ENCODE data around the gene IPPK.

The IPPK gene

DNA sequence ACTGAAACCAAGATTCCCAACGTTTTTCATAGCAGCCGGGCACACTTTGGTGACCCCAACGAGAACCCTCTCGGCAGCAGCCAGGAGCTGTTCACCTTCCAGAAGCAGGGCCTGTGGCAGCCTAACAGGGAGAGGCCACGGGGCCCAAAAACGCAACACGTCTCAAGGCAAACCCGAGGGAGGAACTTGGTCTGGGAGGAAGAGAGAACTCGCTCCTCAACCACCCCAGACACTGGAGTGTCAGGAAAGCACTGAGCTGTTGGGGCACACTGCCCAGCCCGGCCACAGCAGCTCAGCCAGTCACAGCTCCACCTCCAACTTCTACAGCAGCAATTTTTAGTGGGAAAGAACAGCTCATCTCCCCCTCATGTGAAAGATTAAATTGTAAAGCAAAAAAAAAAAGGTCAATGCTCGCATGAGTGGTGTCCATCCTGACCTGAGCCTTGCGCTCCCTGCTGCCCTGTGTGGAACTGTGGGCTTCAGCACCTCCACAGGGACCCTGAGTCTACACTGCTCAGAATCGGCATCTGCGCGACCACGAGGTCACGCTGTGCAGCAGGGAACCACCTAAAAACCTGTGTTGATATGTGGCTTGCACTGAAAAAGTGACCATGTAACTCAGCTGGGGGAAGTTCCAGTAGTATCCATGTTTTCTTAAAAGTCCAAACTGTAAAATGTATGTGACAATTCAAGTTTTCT lies 55.0 kb downstream of the IPPK start:
- no peak for DNase-seq (ENCODE audit: low spot score)

GRCh38 chr9:92614123-92614510 lies 55.8 kb downstream of the IPPK start:
- DNase-seq (ENCODE audit: low spot score), result no peak

GRCh38 chr9:92613268-92614122 lies 56.4 kb downstream of the IPPK start:
- DNase-seq (ENCODE audit: low spot score), result no peak

DNA sequence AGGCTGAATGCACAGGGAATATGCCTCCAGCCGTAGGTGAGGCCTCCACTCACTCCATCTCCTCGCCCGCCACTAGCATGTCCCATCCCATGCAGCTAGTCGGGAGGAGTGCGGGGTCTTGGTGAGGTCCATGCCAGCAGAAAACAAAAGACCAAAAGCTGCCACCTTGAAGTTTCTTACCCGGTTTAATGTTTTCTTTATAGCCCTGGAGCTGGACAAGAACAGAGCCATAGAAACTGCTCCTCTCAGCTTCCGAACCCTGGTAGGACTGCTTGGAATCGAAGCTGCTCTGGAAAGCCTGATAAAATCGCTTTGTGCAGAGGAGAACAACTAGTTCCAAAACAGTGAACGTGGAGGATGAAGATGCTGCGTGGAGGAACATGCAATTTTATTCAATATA lies 57.1 kb downstream of the IPPK start:
- DNase-seq (ENCODE audit: low spot score), result no peak

DNA sequence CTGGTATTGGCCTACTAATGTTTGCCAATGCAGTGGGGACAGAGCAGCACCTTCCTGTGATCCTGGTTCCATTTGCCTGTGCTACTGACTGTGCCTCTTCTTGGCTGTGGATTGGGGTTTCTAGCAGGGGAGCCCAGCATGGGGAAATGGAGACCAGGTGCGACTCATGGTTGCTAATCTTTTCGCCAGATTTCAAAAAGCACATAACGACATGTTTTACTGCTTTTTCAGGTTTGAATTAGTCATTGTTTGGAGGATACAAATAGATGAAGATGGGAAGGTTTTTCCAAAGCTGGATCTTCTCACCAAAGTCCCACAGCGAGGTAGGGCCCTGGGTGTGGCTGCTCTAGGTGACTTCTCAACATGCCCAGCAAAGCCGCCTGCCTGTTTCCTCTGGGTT lies 57.6 kb downstream of the IPPK start:
- DNase-seq (ENCODE audit: low spot score), result no peak

- DNase-seq (ENCODE audit: low spot score), result no peak
These were observed 58.2 kb downstream of the IPPK start for GRCh38 chr9:92611621-92612285.

GRCh38 chr9:92610470-92611420 lies 59.2 kb downstream of the IPPK start:
- no peak for DNase-seq (ENCODE audit: low spot score)

GRCh38 chr9:92608909-92609445 lies 61.0 kb downstream of the IPPK start:
- DNase-seq (ENCODE audit: low spot score), result no peak

- no peak for DNase-seq (ENCODE audit: low spot score)
These were observed 61.6 kb downstream of the IPPK start for GRCh38 chr9:92608241-92608908.

GRCh38 chr9:92607773-92608172 lies 62.2 kb downstream of the IPPK start:
- no peak for DNase-seq (ENCODE audit: low spot score)

GRCh38 chr9:92607088-92607487 lies 62.8 kb downstream of the IPPK start:
- no peak for DNase-seq (ENCODE audit: low spot score)

GRCh38 chr9:92605224-92605623 lies 64.7 kb downstream of the IPPK start:
- no peak for DNase-seq (ENCODE audit: low spot score)

- no peak for DNase-seq (ENCODE audit: low spot score)
These were observed 65.9 kb downstream of the IPPK start for GRCh38 chr9:92603990-92604389.

GRCh38 chr9:92603100-92603499 lies 66.8 kb downstream of the IPPK start:
- DNase-seq (ENCODE audit: low spot score), result no peak

DNA sequence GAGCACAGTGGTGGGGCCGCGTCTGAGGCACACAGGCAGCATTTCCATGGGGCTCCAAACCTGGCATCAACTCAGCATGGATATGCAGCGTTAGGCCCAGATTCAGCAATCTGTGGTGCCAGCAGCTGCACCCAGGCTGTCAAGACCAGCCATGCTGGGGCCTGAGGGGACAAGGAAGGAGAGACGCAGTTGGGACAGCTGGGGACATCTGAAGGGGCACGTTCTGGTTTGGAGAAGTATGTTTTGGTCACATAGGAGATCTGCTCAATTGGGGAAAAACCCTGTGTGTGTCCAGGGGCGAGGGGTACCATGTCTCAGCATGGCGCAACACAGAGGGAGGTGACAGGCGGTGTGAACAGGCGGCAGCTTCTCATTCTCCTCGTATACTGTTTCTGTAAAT lies 67.5 kb downstream of the IPPK start:
- no peak for DNase-seq (ENCODE audit: low spot score)

- DNase-seq (ENCODE audit: low spot score), result no peak
These were observed 68.5 kb downstream of the IPPK start for GRCh38 chr9:92601451-92601850.

DNA sequence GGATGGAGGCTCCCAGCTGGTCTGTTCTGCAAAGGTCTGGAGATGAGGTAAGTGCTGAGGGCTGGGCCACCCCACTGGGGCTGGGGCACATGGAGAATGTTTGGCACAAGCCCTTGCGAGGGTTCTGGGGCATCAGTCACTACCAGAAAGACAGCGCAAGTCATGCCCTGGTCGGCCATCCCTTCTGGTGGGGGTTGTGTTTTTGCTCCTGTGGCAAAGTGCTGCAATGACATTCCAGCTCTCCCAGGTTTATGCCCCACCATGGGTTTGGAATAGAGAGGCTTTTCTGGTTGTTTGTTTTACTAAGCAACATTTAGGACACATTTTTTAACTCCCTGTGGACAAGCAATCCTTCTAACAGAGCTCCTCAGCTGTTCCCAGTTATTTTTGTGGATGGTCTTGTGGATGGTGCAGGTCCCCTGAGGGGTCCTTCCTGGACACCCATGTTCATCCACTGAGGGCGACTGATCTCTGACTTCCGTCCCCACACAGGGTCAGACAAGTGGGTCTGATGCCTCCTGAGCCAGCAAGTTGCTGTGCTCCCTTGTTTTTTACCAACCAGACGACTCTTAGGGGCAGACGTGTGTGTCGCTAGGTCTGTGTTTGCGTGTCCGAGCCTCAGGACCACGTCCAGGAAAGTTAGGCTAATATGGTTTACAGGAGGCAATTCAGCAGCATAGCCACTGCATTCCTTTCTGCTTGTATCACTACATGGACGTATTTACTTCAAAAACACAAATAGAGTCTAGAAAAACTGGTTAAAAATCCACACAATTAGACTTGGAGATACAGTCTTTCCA lies 69.3 kb downstream of the IPPK start:
- DNase-seq (ENCODE audit: low spot score), result no peak

DNA sequence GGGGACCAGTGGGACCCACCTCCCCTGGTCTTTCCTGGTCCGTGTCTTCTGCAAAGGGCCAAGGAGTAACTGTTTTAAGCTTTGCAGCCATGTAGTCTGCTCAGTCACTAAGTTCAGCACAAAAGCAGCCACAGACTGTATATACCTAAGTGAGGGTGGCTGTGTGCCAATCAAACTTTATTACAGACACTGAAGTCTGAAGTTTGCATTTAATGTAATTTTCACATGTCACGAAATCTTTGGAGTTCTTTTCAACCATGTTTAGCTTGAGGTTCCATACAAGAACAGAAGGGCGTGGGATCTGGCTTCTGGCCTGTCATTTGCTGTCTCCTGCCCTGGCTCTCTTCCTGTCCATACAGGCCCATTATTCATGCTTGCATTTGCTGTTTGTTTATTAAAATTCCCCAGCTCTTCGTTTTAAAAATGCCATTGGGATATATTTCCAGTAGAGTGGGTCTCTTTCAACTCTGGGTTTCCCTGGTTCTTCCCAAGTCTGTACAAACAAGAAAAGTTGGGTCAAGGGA lies 69.9 kb downstream of the IPPK start:
- no peak for DNase-seq (ENCODE audit: low spot score)

DNA sequence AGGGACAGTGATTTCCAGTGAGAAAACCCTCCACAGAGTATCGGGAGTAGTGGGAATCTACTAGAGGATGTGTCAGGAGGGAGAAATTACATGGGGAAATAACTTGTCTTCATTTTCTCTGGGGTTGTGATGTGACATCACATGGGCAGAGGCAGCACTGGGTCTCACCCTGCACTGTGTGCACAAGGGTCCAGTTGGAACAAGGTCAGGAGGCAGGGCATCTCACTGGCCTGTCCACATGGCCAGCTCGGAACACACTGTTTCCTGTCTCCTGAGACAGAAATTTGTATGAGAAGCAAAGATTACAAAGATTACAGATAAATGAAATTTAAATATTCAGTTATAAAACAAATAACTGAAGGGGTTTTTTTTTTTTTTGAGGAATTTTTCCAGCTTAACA lies 71.5 kb downstream of the IPPK start:
- DNase-seq (ENCODE audit: low spot score), result no peak

GRCh38 chr9:92595930-92596329 lies 74.0 kb downstream of the IPPK start:
- no peak for DNase-seq (ENCODE audit: low spot score)
